GM18951 (cell line): Measurements from ENCODE around the gene NDC1.
"Not testable (repeated sequence)": the region's sequence is repeated elsewhere in the genome, so short reads cannot be mapped to it uniquely, and the experiment has no call there.

ENCODE experiments used
- POLR2A ChIP-seq: IDR thresholded peaks from 4 replicates; pipeline ENCODE4 v1.6.1; 2011; ENCODE audit warnings: mild to moderate bottlenecking; ENCODE audit not compliant: insufficient read length, insufficient read depth; ENCODE audit errors: extremely low read depth
- in situ Hi-C: fragments of 300-500 bp; cut with MboI; formaldehyde crosslinking; loops from one replicate; pipeline ENCODE4 v1.12.0; 2022; ENCODE audit warnings: low sequenced_read_pairs, mixed read lengths, inconsistent platforms; ENCODE audit not compliant: unreplicated experiment

NDC1 gene

DNA sequence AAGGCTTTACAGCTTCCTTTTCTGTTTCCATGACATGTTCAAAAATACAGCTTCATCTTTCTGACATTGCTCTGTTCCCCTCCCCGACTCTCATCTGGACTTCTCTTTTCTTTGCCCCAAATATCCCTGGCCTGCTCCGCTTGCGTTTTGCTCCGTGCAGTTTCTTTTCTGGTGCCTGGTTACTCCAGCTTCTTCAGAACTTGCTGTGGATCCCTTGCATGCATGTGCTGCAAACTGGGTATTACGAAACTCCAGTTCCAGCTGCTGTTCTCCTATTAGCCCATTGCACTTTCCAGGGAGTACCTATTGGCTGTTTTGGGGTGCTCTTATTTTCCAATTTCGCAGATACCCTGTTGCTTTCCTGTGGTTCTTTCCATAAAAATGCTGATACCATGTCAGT, 9.9 kb upstream of the NDC1 start:
- in situ Hi-C loops: no loop called here

DNA sequence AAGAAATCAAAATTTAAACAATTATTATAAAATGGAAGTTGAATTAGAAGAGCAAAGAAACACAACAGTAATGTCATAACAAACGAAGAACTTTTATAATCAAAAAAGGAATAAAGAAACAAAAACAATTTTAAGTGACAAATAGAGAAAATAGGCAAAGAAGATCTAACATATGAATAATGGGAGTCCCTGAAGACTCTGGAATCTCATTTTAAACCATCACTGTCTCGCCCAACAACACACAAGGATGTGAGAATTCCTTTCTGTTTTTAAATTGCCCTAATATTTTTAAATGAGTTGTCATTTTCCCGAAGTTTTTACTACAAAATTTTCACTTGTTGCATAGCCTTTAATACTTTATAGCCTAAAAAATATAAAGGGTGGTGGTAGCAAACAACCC, 4.3 kb upstream of the NDC1 start:
- TF ChIP-seq POLR2A: no peak
- in situ Hi-C loops: no loop called here

More for the DNA sequence above, 9.9 kb upstream of the NDC1 start:
- TF ChIP-seq POLR2A: no peak

DNA sequence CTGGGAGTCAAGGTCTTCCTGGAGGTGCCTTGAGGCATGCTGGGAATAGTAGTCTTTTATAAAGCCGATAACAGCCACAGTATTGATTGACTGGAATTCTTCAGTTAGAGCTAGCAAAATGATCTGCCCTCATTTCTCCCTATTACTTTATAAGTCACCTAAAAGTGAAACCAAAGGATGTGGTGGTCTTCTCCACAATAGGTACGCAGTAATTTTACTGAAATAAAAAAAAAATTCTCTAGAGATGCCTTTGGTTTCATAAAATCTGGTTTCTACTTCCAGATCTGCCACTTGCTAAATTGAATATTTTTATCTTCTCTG, 518 bp upstream of the NDC1 start:
- in situ Hi-C loops: no loop called here

DNA sequence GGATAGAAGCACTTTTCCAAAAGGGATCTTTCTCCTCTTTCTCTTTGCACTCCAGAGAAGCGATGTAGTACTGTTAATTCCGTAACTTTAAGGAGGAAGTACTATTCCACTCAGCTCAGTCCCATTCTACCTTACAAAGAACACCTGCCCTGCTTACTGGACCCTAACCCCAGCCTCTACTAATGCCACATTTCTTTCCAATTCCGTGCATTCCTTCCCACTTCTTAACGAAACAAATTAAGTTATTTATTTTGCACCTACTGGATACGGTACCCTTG, 511 bp downstream of the NDC1 start:
- TF ChIP-seq POLR2A: no peak
- in situ Hi-C loops: no loop called here

More for the DNA sequence above, 518 bp upstream of the NDC1 start:
- no peak for TF ChIP-seq POLR2A

- in situ Hi-C loops: no loop called here
- no peak for TF ChIP-seq POLR2A
Measured at GRCh38 chr1:53835491-53835890, 2.6 kb downstream of the NDC1 start.

DNA sequence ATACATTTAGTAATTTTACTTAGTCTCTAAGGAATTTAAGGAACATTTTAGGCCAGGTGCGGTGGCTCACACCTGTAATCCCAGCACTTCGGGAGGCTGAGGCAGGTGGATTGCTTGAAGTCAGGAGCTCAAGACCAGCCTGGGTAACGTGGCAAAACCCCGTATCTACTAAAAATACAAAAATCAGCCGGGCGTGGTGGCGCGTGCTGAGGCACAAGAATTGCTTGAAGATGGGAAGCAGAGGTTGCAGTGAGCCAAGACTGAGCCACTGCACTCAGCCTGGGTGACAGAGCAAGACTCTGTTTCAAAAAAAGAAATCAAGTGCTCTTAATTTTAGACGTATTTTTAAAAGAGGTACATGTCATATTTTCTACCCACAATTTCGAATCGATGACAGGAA, 3.3 kb downstream of the NDC1 start:
- in situ Hi-C loops: no loop called here
- no peak for TF ChIP-seq POLR2A

- no peak for TF ChIP-seq POLR2A
- in situ Hi-C loops: no loop called here
Measured at GRCh38 chr1:53833393-53833792, 4.7 kb downstream of the NDC1 start.

DNA sequence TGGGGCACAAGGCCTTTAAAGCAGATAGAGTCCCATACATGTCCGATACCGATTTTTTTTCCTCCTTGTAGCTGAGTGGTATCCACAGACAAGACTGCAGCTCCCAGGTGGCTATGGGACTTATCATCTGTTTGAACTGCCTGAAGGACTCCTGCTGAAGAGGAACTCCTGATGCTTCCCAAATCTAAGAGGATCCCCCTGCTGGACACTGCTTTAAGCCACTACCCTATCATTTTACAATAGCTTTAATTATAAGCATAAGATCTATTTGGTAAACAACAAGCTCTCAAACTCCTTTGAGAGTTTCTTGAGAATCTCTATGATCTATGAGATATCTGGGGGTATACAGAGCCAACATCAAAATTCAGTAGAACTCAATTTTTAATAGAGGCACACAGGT, 11.7 kb downstream of the NDC1 start:
- no peak for TF ChIP-seq POLR2A
- in situ Hi-C loops: no loop called here

DNA sequence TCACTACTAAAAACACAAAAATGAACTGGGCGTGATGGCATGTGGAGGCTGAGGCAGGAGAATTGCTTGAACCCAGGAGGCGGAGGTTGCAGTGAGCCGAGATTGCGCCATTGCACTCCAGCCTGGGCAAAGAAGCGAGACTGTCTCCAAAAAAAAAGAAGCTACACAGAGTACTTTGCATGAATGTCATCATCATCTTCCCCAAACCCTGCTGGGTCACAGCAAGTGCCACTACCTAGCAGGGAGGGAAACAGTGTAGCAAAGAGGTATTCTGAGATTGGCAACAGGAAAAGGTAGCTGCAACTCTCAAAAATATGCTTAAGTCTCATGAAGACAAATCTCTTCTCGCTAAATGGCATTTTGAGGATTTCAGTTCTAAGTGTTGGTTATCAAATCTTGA, 12.8 kb downstream of the NDC1 start:
- in situ Hi-C loops: no loop called here
- no peak for TF ChIP-seq POLR2A

GRCh38 chr1:53822931-53823330, 15.2 kb downstream of the NDC1 start:
- no peak for TF ChIP-seq POLR2A
- in situ Hi-C loops: no loop called here

GRCh38 chr1:53821380-53821779, 16.7 kb downstream of the NDC1 start:
- TF ChIP-seq POLR2A: no peak
- in situ Hi-C loops: no loop called here

DNA sequence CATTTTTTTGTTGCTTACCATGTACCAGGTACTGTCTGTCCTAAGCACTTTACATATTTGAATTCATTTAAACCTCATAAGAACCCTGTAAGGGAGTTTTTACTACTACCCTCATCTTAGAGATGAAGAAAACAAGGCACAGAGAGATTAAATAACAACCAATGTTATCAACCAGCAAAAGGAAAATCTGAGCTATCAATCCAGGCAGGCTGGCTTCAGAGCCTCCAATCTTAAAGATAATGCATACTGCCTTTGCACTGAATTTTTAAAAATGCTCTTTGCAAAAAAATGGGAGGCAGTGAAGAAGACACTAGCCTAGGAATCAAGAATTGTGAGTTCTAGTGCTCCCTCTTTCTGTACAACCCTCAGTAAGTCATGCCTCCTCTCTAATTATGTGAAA, 18.7 kb downstream of the NDC1 start:
- TF ChIP-seq POLR2A: no peak
- in situ Hi-C loops: no loop called here

GRCh38 chr1:53816584-53816983, 21.5 kb downstream of the NDC1 start:
- in situ Hi-C loops: not testable (repeated sequence)

DNA sequence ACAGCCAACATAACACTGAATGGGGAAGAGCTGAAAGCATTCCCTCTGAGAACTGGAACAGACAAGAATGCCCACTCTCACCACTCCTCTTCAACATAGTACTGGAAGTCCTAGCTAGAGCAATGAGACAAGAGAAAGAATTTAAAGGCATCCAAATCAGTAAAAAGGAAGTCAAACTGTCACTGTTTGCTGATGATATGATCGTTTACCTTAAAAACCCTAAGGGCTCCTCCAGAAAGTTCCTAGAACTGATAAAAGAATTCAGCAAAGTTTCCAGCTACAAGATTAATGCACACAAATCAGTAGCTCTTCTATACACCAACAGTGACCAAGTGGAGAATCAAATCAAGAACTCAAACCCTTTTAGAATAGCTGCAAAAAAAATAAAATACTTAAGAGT, 22.6 kb downstream of the NDC1 start:
- in situ Hi-C loops: not testable (repeated sequence)

GRCh38 chr1:53811414-53811851, 26.7 kb downstream of the NDC1 start:
- in situ Hi-C loops: no loop called here

DNA sequence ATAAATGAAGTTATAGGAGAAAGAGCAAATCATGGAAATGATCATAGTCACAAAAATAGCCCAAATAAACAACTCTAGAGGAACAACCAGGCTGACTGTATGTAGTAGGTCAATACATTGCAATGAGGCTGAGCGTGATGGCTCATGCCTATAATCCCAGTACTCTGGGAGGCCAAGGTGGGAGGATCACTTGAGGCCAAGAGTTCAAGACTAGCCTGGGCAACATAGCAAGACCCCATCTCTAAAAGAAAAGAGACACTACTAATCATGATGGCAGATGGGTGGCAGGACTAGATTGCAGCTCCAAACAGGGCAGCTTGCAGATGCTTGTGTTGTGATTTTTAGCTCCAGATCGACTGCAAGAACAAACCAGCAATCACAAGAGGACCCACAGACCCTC, 27.6 kb downstream of the NDC1 start:
- in situ Hi-C loops: no loop called here
- TF ChIP-seq POLR2A: no peak

More at GRCh38 chr1:53811414-53811851, 26.7 kb downstream of the NDC1 start:
- TF ChIP-seq POLR2A: no peak
